HG03280 (cell line): ENCODE data around the gene PRSS22.
A peak's percentile ranks its signal among the peaks of the same experiment; 100 is the strongest.
"Not testable (repeated sequence)": the region's sequence is repeated elsewhere in the genome, so short reads cannot be mapped to it uniquely, and the experiment has no call there.

ENCODE experiments used
- ATAC-seq: cut with Tn5 transposase; IDR thresholded peaks from one replicate; pipeline ENCODE4 v1.9.1; 2021; ENCODE audit warnings: mild to moderate bottlenecking, moderate library complexity; ENCODE audit not compliant: unreplicated experiment

Gene PRSS22, protein sequence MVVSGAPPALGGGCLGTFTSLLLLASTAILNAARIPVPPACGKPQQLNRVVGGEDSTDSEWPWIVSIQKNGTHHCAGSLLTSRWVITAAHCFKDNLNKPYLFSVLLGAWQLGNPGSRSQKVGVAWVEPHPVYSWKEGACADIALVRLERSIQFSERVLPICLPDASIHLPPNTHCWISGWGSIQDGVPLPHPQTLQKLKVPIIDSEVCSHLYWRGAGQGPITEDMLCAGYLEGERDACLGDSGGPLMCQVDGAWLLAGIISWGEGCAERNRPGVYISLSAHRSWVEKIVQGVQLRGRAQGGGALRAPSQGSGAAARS

DNA sequence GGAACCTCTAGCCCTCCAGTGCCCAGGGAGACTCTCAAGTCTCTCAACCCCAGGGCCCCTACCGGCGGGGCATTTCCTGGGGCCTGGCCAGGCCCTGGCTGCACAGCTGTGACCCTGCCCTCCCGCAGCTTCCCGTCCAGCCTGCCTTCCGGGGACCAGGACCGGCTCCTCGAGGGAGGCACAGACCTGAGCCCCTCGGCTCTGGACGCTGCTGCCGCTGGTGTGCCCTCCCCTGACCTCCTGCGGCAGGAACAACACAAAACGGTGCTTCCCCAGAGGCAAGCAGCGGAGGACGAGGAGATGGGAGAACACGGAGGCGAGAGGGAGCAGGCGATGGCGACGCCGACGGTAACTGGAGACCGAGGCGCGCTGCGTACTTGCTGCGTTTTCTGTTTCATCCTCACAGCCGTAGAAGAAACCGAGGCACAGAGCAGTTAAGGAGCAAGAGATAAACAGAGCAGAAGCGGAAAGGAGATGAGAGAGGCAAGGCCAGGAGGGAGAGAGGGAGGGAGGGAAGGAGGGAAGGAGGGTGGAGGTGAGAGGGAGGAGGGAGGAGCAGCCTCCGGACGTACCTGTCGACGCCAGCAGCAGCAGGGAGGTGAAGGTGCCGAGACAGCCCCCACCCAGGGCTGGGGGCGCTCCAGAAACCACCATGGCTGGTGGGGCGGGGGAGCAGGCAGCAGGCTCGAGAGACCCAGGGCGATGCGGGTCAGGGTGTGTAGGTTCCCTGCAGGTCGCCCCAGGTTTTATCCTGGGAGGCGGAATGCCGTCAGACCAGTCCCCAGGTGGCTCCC lies at the start of gene PRSS22:
TSS of gene PRSS22 (minus strand) at position 720 of the 794 bp plus-strand sequence. CDS start at position 654, 66 bp downstream.
- no peak for ATAC-seq

DNA sequence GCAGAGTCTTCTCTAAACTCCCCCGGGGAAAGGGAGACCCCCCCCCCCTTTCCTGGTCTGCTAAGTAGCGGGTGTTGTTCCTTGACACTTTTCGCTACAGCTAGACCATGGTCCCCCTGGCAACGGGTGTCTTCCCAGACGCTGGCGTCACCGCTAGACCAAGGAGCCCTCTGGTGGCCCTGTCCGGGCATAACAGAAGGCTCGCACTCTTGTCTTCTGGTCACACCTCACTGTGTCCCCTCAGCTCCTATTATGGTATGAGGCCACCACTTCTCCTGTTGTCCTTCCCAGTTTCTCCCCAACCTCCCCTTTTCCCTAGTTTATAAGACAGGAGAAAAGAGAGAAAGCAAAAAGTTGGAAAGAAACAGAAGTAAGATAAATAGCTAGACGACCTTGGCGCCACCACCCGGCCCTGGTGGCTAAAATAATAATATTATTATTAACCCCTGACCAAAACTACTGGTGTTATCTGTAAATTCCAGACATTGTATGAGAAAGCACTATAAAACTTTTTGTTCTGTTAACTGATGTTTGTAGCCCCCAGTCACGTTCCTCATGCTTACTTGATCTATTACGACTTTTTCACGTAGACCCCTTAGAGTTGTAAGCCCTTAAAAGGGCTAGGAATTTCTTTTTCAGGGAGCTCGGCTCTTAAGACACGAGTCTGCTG lies 49.2 kb upstream of the PRSS22 start:
- not testable (repeated sequence) for ATAC-seq

DNA sequence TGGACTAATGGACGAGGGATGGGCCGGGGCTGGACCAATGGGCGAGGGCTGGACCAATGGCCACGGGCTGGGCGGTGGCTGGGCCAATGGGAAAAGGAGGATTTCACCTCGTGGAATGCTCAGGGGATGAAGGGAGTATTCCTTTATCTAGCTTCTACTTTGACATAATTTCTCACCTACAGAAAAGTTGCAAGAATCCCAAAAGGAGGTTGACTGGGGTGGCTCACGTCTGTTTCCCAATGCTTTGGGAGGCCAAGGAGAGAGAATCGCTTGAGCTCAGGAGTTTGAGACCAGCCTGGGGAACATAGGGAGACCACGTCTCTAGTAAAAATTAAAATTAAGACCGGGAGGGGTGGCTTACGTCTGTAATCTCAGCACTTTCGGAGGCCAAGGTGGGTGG lies 48.0 kb upstream of the PRSS22 start:
- ATAC-seq, result no peak

DNA sequence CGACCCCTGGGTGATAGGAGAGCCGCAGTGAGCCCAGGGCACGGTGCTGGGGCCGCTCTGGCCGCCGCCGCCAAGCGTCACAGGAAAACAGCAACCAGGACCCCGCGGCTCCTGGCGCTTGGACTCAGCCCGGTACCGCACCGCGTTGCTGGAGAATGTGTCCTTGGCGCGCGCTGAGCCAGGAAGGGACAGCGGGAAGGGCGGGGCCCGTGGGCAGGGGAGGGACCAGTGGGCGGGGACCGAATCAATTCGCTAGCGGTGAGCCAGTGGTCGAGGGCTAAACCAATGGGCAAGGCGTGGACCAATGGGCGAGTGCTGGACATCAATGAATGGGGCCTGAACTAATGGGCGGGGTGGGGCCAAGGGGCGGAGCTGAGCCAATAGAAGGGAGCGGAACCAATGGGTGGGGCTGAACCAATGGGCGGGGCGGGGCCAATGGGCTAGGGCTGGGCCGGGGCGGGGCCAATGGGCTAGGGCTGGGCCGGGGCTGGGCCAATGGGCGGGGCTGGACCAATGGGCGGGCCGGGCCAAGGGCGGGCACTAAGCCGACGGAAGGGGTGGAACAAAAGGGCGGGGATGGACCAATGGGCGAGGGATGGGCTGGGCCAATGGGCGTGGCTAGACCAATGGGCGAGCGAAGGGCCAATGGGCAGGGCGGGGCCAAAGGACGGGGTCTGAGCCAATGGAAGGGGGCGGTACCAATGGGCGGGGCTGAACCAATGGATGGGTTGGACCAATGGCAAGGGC lies 47.4 kb upstream of the PRSS22 start:
- peak; percentile 75 for ATAC-seq

DNA sequence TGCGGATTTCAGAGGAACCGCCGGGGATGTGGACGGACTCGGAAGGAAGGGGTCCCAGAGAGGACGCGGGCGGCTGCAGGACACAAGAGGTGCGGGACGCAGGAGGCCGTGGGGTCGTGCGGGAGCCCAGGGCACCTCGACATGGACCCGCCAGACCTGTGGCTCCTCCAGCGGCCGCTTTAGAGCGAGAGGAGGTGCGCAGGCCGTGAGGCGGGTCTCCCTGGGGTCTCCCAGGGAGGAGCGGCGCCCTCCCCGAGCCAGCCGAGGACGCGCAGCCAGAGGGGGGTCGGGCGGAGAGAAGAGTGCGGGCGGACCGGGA lies 46.9 kb upstream of the PRSS22 start:
- ATAC-seq, result no peak

DNA sequence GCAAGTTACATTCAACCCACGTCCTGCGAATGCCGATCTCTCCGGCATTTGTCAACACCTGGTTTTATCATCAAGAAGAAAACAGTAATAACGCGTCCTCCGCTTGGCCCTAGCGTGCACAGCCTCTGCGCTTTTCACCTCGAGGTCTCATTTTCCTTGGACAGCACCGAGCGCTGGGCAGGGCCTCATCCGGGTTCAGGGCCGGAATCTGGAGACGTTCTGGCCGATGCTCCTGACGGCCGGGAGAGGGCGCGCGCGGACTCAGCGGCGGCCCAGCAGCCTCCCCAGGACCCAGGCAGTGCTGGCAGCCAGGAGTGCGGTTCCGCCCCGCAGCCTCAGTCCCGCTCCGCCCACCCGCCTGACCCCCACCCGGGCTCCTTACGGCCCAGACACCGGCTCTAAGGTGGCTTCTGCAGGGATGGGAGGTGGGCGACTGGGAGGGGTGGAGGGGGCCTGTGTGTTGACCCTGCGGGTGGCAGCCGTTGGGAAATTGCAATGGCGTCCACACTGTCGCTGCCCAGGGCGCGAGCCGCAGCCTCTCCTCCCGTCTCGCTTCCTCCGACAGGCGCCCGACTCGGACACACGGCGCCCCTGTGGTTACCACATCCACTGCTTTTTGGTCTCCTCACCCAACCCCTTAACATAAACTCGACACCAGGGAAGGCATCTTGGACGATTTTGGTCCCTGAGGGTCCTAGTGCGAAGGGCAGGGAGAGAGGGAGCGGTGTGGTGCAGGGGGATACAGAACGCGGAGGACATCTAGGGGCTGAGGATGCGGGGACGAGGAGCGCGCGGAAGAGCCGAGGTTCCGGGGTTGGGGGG lies 46.3 kb upstream of the PRSS22 start:
- peak; percentile 41 for ATAC-seq

DNA sequence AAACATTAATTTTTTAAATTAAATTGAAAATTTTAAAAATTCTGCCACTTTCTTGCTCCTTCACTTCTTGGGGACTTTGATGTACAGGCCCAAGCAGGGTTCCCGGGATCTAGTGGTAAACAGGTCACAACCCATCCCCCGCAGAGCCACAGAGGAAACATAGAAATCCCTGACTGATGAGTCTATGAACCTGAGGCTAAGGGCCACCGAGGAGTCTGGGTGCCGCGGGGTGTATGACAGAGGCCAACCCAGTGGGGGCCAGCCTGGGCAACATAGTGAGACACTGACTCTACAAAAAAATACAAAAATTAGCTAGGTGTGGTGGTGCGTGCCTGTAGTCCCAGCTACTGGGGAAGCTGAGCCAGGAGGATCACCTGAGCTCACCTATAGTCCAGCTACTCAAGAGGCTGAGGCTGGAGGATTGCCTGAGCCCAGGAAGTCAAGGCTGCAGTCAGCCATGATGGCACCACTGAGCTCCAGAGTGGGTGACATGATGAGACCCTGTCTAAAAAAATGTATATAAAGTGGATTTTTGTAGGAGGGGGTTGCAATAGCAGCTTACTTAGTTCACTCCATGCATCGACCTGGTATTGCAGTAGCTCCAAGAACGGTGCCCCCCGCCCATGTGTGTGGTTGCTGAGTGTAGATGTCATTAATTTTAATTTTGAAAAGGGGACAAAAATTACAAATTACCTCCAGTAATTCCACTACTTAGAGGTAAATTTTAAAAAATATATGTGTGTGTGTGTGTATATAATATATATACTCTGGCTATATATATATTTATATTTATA lies 44.6 kb upstream of the PRSS22 start:
- no peak for ATAC-seq

DNA sequence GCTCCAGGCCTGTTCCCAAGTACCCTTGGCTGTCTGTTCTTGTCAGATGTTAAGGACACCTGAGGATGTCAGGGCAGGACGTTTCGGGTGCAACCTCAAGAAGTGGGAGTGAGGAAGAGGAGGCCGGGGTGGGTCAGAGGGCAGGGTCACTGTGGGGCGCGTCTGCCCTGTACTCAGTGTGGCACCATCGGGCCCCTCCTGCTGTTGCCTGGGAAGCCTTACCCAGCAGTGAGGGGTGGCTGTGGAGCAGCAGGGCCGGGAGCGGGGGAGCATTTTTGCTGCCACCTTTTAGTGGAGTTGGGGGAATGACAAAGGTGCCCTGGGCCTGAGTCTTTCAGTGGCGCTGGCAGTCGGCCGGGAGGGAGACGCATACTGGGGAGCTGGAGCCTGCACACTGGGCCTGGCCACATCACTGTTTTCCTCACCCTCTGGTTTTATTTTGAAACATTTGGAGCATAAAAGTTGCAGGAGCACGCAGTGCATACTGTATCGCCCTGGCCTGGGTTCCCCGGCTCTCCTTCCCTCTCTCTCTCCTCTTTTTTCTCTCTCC lies 42.6 kb upstream of the PRSS22 start:
- ATAC-seq, result no peak

DNA sequence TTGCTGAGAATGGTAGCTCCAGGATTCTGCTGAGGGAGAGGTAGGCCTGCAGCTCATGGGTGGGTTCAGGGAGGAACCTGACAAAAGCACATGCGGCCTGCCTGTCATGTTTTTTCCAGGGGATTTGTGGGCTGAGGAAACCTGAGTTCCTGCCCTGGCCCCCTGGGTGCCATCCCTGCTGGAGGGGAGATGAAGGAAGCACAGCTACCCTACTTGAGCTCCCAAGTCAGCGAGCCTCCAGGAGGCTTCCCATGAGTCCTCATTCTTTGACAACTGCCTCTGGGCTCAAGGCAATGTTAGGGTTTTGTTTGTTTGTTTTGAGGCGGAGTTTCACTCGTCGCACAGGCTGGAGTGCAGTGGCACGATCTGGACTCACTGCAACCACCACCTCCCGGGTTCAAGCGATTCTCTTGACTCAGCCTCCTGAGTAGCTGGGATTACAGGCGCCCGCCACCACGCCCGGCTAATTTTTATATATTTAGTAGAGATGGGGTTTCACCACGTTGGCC lies 41.6 kb upstream of the PRSS22 start:
- no peak for ATAC-seq

DNA sequence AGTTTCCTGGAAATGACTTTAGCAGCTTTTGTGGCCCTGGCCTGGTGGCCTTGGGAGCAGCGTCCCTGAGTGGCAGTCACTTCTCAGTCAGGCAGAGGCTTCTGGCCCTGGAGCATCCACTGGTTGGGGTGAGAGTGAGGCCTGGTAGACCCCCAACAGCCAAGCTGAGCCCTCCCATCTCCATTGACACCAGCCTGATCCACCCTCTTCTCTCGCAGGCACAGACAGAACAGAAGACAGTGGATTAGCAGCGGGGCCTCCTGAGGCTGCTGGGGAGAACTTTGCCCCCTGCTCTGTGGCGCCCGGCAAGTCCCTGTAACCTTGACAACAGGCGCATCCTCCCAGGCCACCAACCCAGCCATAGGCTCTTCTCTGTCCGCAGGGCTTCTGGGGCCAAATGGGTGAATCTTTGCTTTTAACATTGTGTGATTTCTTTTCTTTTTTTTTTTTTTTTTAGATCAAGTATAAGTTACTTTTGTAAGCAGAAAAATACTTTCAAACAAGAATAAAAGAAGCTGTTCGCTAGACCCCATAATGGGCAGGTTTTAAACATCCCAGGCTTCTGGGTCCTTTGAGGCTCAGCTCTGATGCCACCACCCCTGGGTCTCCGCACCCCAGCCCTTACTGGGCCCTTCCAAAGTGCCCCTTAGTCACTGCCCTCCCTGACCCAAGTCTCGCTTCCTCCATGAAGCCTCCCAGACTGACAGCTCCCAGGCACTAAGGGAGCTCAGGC lies 41.0 kb upstream of the PRSS22 start:
- ATAC-seq, result no peak

DNA sequence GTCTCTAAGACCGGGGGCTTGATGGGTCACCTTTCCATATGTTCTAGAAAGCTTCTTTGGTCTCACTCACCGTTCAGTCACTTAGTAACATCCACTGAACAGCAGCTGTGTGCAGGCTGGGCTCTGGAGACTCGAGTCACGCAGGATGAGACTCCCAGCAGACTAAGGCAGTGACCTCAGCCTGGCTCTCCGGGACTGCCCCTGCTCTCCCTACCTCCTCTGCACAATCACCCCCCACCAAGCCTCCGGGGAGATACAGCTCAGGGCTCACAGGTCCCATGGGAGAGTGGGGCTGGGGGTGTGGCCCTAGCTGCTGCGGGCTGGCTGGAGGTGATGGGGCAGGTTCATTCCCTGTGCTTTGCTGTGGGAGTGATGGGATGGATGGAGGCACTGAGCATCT lies 39.1 kb upstream of the PRSS22 start:
- ATAC-seq, result no peak

DNA sequence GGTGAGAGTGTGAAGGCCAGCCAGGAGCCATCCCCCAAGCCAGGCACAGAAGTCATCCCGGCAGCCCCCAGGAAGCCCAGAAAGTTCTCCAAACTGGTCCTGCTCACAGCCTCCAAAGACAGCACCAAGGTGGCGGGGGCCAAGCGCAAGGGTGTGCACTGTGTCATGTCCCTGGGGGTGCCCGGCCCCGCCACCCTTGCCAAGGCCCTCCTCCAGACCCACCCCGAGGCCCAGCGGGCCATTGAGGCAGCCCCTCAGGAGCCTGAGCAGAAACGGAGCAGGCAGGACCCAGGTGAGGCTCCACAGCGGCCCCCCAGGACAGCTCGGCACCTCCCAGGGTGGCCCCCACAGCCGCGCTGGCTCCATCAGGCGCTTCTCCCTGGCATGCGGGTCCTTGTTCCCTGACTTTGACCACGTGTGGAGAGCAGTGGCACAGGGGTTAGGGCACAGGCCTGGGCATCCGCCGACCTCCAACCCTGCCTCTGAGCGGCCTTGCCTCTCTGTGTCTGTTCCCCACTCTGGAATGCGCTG lies 38.6 kb upstream of the PRSS22 start:
- ATAC-seq, result no peak

DNA sequence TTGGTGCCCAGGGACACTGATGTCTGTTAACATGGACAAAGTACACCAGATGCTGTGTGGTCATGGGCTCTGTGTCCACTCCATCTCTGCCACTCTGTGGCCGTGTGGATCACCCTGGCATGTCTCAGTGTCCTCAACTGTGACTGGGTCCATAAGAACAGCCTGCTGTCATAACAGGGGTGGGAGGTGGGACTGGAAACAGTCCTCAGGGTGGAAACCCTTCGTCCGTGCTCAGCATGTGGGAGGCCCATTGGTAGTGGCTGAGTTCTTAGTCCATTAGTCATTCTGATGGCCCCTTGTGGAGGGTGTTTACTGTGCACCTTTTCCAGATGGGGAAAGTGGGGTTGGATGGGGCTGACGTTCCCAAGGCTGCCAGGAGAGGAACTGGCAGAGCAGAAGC lies 37.8 kb upstream of the PRSS22 start:
- no peak for ATAC-seq

DNA sequence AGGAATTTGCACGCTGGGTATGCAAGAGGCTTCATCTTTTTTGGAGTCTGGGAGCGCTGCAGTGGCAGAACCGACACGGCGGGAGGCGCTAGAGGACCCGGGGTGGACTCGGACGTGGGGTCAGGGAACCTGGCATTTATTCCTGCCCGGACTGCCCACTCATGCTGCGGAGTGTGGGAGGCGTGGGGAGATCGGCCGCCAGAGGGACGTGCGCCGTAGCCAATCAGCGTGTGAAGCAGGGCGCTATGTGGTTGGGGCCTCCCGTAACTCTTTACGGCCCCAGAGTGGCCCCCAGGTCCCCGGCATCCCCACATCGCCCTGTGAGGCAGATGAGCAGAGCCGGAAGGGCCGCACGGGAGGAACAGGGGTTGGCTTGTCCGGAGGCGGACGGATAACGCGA lies 36.3 kb upstream of the PRSS22 start:
- ATAC-seq, result no peak

DNA sequence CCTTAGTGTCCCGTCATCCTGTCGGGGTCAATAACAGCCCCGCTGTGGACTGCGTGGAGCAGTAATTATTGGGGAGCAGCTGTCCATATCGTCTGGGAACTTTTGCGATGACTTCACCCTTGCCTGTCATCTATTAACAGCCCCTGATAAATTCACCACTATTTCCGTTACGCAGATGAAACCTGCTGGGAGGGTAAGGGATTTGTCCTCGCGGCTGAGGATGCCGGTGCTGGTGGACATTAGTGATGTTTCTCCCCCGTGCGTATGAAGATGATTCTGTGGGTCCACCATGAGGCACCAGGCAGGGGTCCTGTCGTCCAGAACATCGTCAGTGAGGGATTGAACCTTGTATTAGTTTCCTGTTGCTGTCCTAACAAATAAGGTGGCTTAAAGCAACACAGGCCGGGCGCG lies 26.1 kb upstream of the PRSS22 start:
- ATAC-seq, result no peak

DNA sequence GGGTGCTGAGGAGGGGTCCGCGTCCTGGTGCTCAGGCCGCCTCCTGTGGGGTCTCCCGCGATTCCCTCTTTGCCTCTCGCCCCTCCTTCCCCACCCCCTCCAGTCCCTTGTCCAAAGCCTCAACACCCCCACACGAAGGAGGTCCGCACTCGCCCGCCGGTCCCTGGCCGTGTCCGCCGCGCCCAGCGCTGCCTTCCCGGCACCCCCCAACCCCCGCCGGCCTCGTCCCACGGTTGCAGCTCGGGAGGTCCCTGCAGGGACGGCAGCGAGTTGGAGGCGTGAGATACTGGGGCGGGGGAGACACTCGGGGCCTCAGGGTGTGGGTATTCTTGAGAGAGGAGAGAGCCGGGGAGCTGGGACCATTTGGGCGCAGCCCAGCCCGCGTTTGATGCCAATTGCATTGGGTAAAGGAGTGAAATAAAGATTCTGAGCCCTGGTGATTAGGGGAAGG lies 25.5 kb upstream of the PRSS22 start:
- peak; percentile 6 for ATAC-seq

DNA sequence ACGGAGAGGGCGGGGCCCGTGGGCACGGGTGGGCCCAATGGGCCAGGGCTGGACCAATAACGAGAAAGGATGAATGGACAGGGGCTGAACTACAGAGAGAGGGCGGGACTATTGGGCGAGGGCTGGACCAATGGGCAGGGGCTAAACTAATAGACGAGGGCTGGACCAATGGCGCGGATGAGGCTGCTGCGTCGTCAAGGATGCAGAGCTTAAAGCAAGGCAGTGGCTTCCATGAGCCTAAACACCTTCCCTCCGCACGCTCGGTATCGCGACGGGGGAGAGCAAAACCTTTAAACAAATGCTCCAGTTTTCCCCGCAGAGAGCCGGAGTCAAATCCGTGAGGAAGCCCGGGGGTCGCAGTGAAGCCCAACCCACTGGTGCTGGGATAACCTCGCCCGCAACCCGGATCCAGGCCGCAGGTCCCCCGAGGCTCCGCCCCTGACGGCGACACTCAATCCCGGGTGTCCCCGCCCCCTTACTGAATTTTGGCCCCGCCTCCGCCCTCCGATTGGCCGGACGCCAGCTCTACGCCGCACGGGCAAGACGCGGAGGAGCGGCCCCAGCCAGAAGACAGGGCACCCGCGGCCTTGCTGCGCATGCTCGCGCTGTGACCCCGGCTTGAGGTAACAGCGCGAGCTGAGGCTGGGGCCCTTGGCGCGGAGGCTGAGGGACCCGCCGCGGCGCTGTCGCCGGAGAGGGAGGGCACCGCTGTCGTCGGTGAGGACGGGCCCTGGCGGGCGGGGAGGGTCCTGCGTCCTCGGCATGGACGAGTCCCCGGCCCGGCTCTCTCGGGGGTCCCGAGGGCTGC lies 24.9 kb upstream of the PRSS22 start, which contains the start of gene FLYWCH2:
TSS of gene FLYWCH2 (plus strand) at position 566 of the 808 bp plus-strand sequence. CDS start 13,235 bp downstream, outside the sequence.
- peak; percentile 86 for ATAC-seq
